GM23338 (cell line): Measurements from ENCODE around the gene TMA7B. TPM values are rescaled to one million over a fixed set of nuclear protein-coding genes. Genes with fewer than 3 reads are reported as not detected.

Experiments
- ATAC-seq: fragments of 200-7000 bp; cut with Tn5 transposase; 3 replicates; pipeline ENCODE4 v1.9.1; 2020
- DNase-seq: peaks from one replicate; pipeline ENCODE4 v3.0.0-alpha.2; 2015; ENCODE audit warnings: low spot score
- H2AFZ ChIP-seq: fragments of 200-600 bp; sonication (generic); 2 replicates; pipeline ENCODE4 v1.8.0; 2016; ENCODE audit warnings: antibody characterized with exemption, mild to moderate bottlenecking, moderate library complexity
- H3F3A ChIP-seq: fragments of 200-600 bp; sonication (generic); replicated peaks from 2 replicates; pipeline ENCODE4 v1.8.0; 2017; ENCODE audit warnings: antibody characterized with exemption, mixed run types, low read depth
- H3K27ac ChIP-seq: fragments of 200-600 bp; sonication (generic); 2 replicates; pipeline ENCODE4 v1.6.1; 2016; ENCODE audit warnings: low read depth
- H3K27me3 ChIP-seq: fragments of 200-600 bp; sonication (generic); 2 replicates; pipeline ENCODE4 v1.8.0; 2016; ENCODE audit warnings: mild to moderate bottlenecking, mixed run types, moderate library complexity; ENCODE audit not compliant: insufficient read depth
- H3K36me3 ChIP-seq: fragments of 200-600 bp; sonication (generic); 2 replicates; pipeline ENCODE4 v1.8.0; 2016; ENCODE audit warnings: mild to moderate bottlenecking; ENCODE audit not compliant: insufficient read depth
- H3K4me1 ChIP-seq: fragments of 200-600 bp; sonication (generic); 2 replicates; pipeline ENCODE4 v1.8.0; 2016; ENCODE audit warnings: mild to moderate bottlenecking, moderate library complexity; ENCODE audit not compliant: insufficient read depth
- H3K4me2 ChIP-seq: fragments of 200-600 bp; sonication (generic); 2 replicates; pipeline ENCODE4 v1.7.1; 2017; ENCODE audit warnings: mixed run types
- H3K4me3 ChIP-seq: fragments of 200-600 bp; sonication (generic); 2 replicates; pipeline ENCODE4 v1.6.1; 2016; ENCODE audit warnings: mixed run types
- H3K79me2 ChIP-seq: fragments of 200-600 bp; sonication (generic); replicated peaks from 2 replicates; pipeline ENCODE4 v1.8.0; 2017; ENCODE audit warnings: mild to moderate bottlenecking; ENCODE audit not compliant: insufficient read depth
- H3K9me2 ChIP-seq: fragments of 200-600 bp; sonication (generic); 2 replicates; pipeline ENCODE4 v1.8.0; 2017; ENCODE audit not compliant: insufficient read depth
- H4K20me1 ChIP-seq: fragments of 200-600 bp; sonication (generic); replicated peaks from 2 replicates; pipeline ENCODE4 v1.8.0; 2017; ENCODE audit warnings: mild to moderate bottlenecking; ENCODE audit not compliant: insufficient read depth
- H3K27ac Mint-ChIP-seq: 2 replicates; pipeline ENCODE4 v1.8.0; 2020; ENCODE audit warnings: inconsistent platforms, mild to moderate bottlenecking, moderate library complexity, mixed read lengths
- H3K27me3 Mint-ChIP-seq: 3 replicates; pipeline ENCODE4 v1.8.0; 2022; ENCODE audit warnings: low read depth, mild to moderate bottlenecking, moderate library complexity, mixed read lengths, inconsistent platforms; ENCODE audit not compliant: insufficient read depth, poor library complexity
- H3K36me3 Mint-ChIP-seq: 3 replicates; pipeline ENCODE4 v1.8.0; 2021; ENCODE audit warnings: low read depth, mild to moderate bottlenecking, inconsistent platforms, moderate library complexity, mixed read lengths
- H3K4me1 Mint-ChIP-seq: 3 replicates; pipeline ENCODE4 v1.8.0; 2020; ENCODE audit warnings: mild to moderate bottlenecking, inconsistent platforms, mixed read lengths
- H3K4me3 Mint-ChIP-seq: 3 replicates; pipeline ENCODE4 v1.8.0; 2021; ENCODE audit warnings: moderate library complexity, mild to moderate bottlenecking, inconsistent platforms, mixed read lengths
- H3K9me3 Mint-ChIP-seq: 3 replicates; pipeline ENCODE4 v1.8.0; 2020; ENCODE audit warnings: moderate library complexity, mild to moderate bottlenecking, inconsistent platforms, mixed read lengths
- CREB1 ChIP-seq: fragments of 250-450 bp; sonication (Bioruptor Pico); IDR thresholded peaks from 2 replicates; pipeline ENCODE4 v1.5.0; 2020; ENCODE audit warnings: low read depth, mild to moderate bottlenecking, moderate library complexity
- CTCF ChIP-seq, 2 experiments: fragments of 200-600 bp in 1 of 2; sonication (generic) in 1 of 2; conservative IDR thresholded peaks; 2 replicates each; pipeline versions ENCODE4 v1.5.1 to v1.6.1; 2016 to 2017; ENCODE audit warnings: antibody characterized with exemption in 2 of 2, low read depth in 2 of 2, mild to moderate bottlenecking in 2 of 2, moderate library complexity in 1 of 2
- ETS1 ChIP-seq: IDR thresholded peaks from 2 replicates; pipeline ENCODE4 v1.6.1; 2016; ENCODE audit warnings: antibody characterized with exemption
- EZH2 ChIP-seq: fragments of 200-600 bp; sonication (generic); IDR thresholded peaks from one replicate; pipeline ENCODE4 v1.8.0; 2017; ENCODE audit warnings: antibody characterized with exemption, mild to moderate bottlenecking, low read depth; ENCODE audit not compliant: unreplicated experiment
- EZH2phosphoT487 ChIP-seq: fragments of 200-600 bp; sonication (generic); IDR thresholded peaks from one replicate; pipeline ENCODE4 v1.8.1; 2018; ENCODE audit warnings: antibody characterized with exemption; ENCODE audit not compliant: unreplicated experiment
- JUNB ChIP-seq: IDR thresholded peaks from one replicate; pipeline ENCODE4 v1.6.1; 2016; ENCODE audit warnings: antibody characterized with exemption; ENCODE audit not compliant: unreplicated experiment
- NANOG ChIP-seq: IDR thresholded peaks from 2 replicates; pipeline ENCODE4 v1.6.1; 2016; ENCODE audit warnings: antibody characterized with exemption, borderline replicate concordance
- POLR2AphosphoS5 ChIP-seq: IDR thresholded peaks from 2 replicates; pipeline ENCODE4 v1.6.1; 2016; ENCODE audit warnings: antibody characterized with exemption, low read depth
- REST ChIP-seq: IDR thresholded peaks from one replicate; pipeline ENCODE4 v1.6.1; 2018; ENCODE audit warnings: antibody characterized with exemption; ENCODE audit not compliant: unreplicated experiment
- STAT1 ChIP-seq: IDR thresholded peaks from one replicate; pipeline ENCODE4 v1.6.1; 2016; ENCODE audit warnings: antibody characterized with exemption; ENCODE audit not compliant: unreplicated experiment
- ZNF114 ChIP-seq: fragments of 250-450 bp; sonication (Bioruptor Pico); IDR thresholded peaks from 2 replicates; pipeline ENCODE4 v1.5.0; 2020; ENCODE audit warnings: mild to moderate bottlenecking, moderate library complexity
- ZNF331 ChIP-seq: fragments of 250-450 bp; sonication (Bioruptor Pico); IDR thresholded peaks from 2 replicates; pipeline ENCODE4 v1.5.0; 2020; ENCODE audit warnings: low read depth, mild to moderate bottlenecking, moderate library complexity
- ZNF462 ChIP-seq: fragments of 250-450 bp; sonication (Bioruptor Pico); IDR thresholded peaks from 2 replicates; pipeline ENCODE4 v1.5.0; 2020; ENCODE audit warnings: mild to moderate bottlenecking, moderate library complexity
- polyA plus RNA-seq: library from polyadenylated mRNA; unstranded; fragments of >200 nt; fragmentation: Nextera tagmentation; extraction: Ambion mirVana; gene quantifications from 2 replicates; pipeline ENCODE4 v1.2.1, GENCODE V29; 2016
- total RNA-seq: library from RNA; depleted of rRNA; stranded (reverse); fragments of >200 nt; shearing (Covaris generic); gene quantifications from 2 replicates; pipeline ENCODE4 v1.2.3, GENCODE V29; 2014

The TMA7B gene
- total and polyA plus RNA-seq, 2 experiments from 2014 or later = not detected

GRCh38 chr22:39967996-39968972, 8.1 kb downstream of the TMA7B start:
- Histone ChIP-seq H3K27me3 (no peaks in the 10 kb centered on the region), H3K36me3 (no peaks in the 10 kb centered on the region), H2AFZ (no peak overlapping the region), H3K4me1 (peaks cover 4% of the 10 kb centered on the region; the same call in 1 of the 2 replicates), H4K20me1 (no peaks in the 10 kb centered on the region), H3K79me2 (no peaks in the 10 kb centered on the region), H3K27ac (no peak overlapping the region), H3K4me3 (no peak overlapping the region), H3K9me2 (no peaks in the 10 kb centered on the region), H3K4me2 (no peak overlapping the region), H3F3A (0 out of 2 replicates have a peak, but pooled peaks cover 5% of the 10 kb centered on the region)
- ATAC-seq = peak; percentile 45; the same call in 2 of the 3 replicates
- no peak overlapping the region for H3K27ac Mint-ChIP-seq
- no peak for TF ChIP-seq STAT1
- no peak for TF ChIP-seq POLR2AphosphoS5
- TF ChIP-seq JUNB = no peak
- TF ChIP-seq EZH2phosphoT487 = no peak
- TF ChIP-seq ZNF462 (CRISPR knock-in tag) = no peak
- TF ChIP-seq ETS1 = no peak
- TF ChIP-seq NANOG = no peak
- no peak for TF ChIP-seq EZH2
- TF ChIP-seq ZNF331 (CRISPR knock-in tag) = no peak
- TF ChIP-seq CREB1 (CRISPR knock-in tag) = no peak
- TF ChIP-seq CTCF (conservative IDR thresholded peaks at IDR 0.05; ENCODE audit: low read depth in 2 of 2) = no peak
- TF ChIP-seq ZNF114 (CRISPR knock-in tag) = no peak
- TF ChIP-seq REST = no peak
- H3K27me3 Mint-ChIP-seq = peaks cover 6% of the 10 kb centered on the region
- no peaks in the 10 kb centered on the region for H3K9me3 Mint-ChIP-seq
- H3K4me1 Mint-ChIP-seq = peaks cover 21% of the 10 kb centered on the region
- no peaks in the 10 kb centered on the region for H3K36me3 Mint-ChIP-seq
- peak; percentile 23 for DNase-seq
- no peak overlapping the region for H3K4me3 Mint-ChIP-seq
